T-cell (primary cell): Measurements from ENCODE around the gene TTC3. TPM values are rescaled to one million over a fixed set of nuclear protein-coding genes. Genes with fewer than 3 reads are reported as not detected.
A peak's percentile ranks its signal among the peaks of the same experiment; 100 is the strongest.
"Not testable (repeated sequence)": the region's sequence is repeated elsewhere in the genome, so short reads cannot be mapped to it uniquely, and the experiment has no call there.

ENCODE experiments used
- ATAC-seq, 4 experiments: fragments of 200-7000 bp in 3 of 4; fragments of 150-1000 bp in 1 of 4; cut with Tn5 transposase; replicated peaks in 1 of 4; 1 replicate in 3 of 4; 2 replicates in 1 of 4; pipeline ENCODE4 v1.10.0; 2021; ENCODE audit warnings: moderate library complexity in 3 of 4, mild to moderate bottlenecking in 2 of 4, moderate number of reproducible peaks in 1 of 4
- CTCF ChIA-PET, 2 donors: fragments of 300-600 bp; sonication (Branson Sonifier 250); formaldehyde crosslinking; loops; one replicate each; lab custom pipeline; 2022; ENCODE audit warnings: antibody characterized with exemption in 2 of 2; lab: Charles Lee
- POLR2A ChIA-PET, 2 donors: fragments of 300-600 bp; sonication (Branson Sonifier 250); formaldehyde crosslinking; loops; one replicate each; lab custom pipeline; 2022; ENCODE audit warnings: antibody characterized with exemption in 2 of 2; lab: Charles Lee
- DNase-seq, 35 experiments: peaks; one replicate each; pipeline versions ENCODE4 v3.0.0 to v3.0.0-alpha.2; 2013 to 2023
- H3K27ac ChIP-seq: one replicate; pipeline ENCODE4 v1.5.1; 2013; ENCODE audit warnings: low read length
- H3K27me3 ChIP-seq, 2 experiments: replicated peaks in 1 of 2; 1 replicate in 1 of 2; 2 replicates in 1 of 2; pipeline versions ENCODE4 v1.6.1 to v1.7.0; 2013; ENCODE audit warnings: low read length in 1 of 2, mixed read lengths in 1 of 2; ENCODE audit not compliant: control insufficient read depth in 2 of 2, insufficient read depth in 2 of 2; ENCODE audit errors: extremely low read depth in 1 of 2
- H3K36me3 ChIP-seq, 2 donors: 1 replicate in 1 of 2; 2 replicates in 1 of 2; pipeline versions ENCODE4 v1.6.1 to v1.7.0; 2013; ENCODE audit warnings: low read length in 1 of 2; ENCODE audit not compliant: control insufficient read depth in 2 of 2, insufficient read depth in 1 of 2; ENCODE audit errors: extremely low read depth in 1 of 2
- H3K4me1 ChIP-seq, 2 experiments: 1 replicate in 1 of 2; 2 replicates in 1 of 2; pipeline versions ENCODE4 v1.6.1 to v1.7.0; 2013; ENCODE audit warnings: low read length in 2 of 2, mixed read lengths in 1 of 2; ENCODE audit not compliant: insufficient read depth in 2 of 2, control insufficient read depth in 1 of 2; ENCODE audit errors: extremely low read depth in 1 of 2
- H3K4me3 ChIP-seq, 2 donors: 1 replicate in 1 of 2; 2 replicates in 1 of 2; pipeline versions ENCODE4 v1.5.1 to v1.7.0; 2013; ENCODE audit warnings: mild to moderate bottlenecking in 2 of 2, low read length in 1 of 2, moderate library complexity in 1 of 2; ENCODE audit not compliant: control insufficient read depth in 1 of 2; ENCODE audit errors: extremely low read depth in 1 of 2
- H3K9me3 ChIP-seq: 2 replicates; pipeline ENCODE4 v1.7.0; 2013
- H3K27ac Mint-ChIP-seq, 2 donors: one replicate each; pipeline ENCODE4 v1.8.0; 2020 to 2021; ENCODE audit warnings: mild to moderate bottlenecking in 2 of 2, mixed read lengths in 2 of 2
- H3K27me3 Mint-ChIP-seq, 2 donors: one replicate each; pipeline ENCODE4 v1.8.0; 2021 to 2022; ENCODE audit warnings: mixed read lengths in 2 of 2
- H3K36me3 Mint-ChIP-seq: one replicate; pipeline ENCODE4 v1.8.0; 2021; ENCODE audit warnings: mixed read lengths
- H3K4me1 Mint-ChIP-seq, 3 donors: one replicate each; pipeline ENCODE4 v1.8.0; 2020 to 2022; ENCODE audit warnings: mixed read lengths in 3 of 3, mild to moderate bottlenecking in 1 of 3
- H3K4me3 Mint-ChIP-seq, 3 donors: one replicate each; pipeline ENCODE4 v1.8.0; 2020 to 2022; ENCODE audit warnings: mild to moderate bottlenecking in 3 of 3, mixed read lengths in 3 of 3, moderate library complexity in 3 of 3
- H3K9me3 Mint-ChIP-seq, 3 donors: one replicate each; pipeline ENCODE4 v1.8.0; 2020 to 2022; ENCODE audit warnings: mixed read lengths in 3 of 3
- WGBS: methylation state at CpG from one replicate; pipeline ENCODE4 v1.1.5; 2013; ENCODE audit warnings: missing lambda C conversion rate; ENCODE audit not compliant: insufficient coverage; 5-methylcytosine and 5-hydroxymethylcytosine counted together
- total RNA-seq, 35 experiments: library from RNA in 6 of 35; stranded (reverse) in 6 of 35; fragments of 120-200 nt in 1 of 35; gene quantifications; one replicate each; pipeline versions ENCODE4 v1.2.1 to v1.2.4 and lab custom pipeline; 2013 to 2026

Gene TTC3
- total RNA-seq, 5 donors from 2014 or later (not counting 1 experiment from before 2014, with no cell fraction given): 125 to 153 (median 139) TPM

DNA sequence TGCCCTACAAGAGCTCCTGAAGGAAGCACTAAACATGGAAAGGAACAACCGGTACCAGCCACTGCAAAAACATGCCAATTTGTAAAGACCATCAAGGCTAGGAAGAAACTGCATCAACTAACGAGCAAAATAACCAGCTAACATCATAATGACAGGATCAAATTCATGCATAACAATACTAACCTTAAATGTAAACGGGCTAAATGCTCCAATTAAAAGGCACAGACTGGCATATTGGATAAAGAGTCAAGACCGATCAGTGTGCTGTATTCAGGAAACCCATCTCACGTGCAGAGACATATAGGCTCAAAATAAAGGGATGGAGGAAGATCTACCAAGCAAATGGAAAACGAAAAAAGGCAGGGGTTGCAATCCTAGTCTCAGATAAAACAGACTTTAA is 38.0 kb downstream of the TTC3 start:
- peak overlapping the region in 1 of 2 donors; percentile 39 for H3K27ac Mint-ChIP-seq
- H3K4me1 Mint-ChIP-seq: peaks cover 2 to 14% (median 6%) of the 10 kb centered on the region in 3 donors
- DNase-seq, H3K4me3 ChIP-seq, CTCF ChIA-PET, H3K4me3 Mint-ChIP-seq, H3K4me1 ChIP-seq, ATAC-seq, H3K9me3 ChIP-seq, POLR2A ChIA-PET, H3K27me3 Mint-ChIP-seq, H3K9me3 Mint-ChIP-seq, H3K27me3 ChIP-seq, H3K27ac ChIP-seq, H3K36me3 ChIP-seq: not testable (repeated sequence)
- 100% methylated on average over 2 of the region's 6 CpGs for whole genome bisulfite sequencing
- peaks cover 37% of the 10 kb centered on the region for H3K36me3 Mint-ChIP-seq

DNA sequence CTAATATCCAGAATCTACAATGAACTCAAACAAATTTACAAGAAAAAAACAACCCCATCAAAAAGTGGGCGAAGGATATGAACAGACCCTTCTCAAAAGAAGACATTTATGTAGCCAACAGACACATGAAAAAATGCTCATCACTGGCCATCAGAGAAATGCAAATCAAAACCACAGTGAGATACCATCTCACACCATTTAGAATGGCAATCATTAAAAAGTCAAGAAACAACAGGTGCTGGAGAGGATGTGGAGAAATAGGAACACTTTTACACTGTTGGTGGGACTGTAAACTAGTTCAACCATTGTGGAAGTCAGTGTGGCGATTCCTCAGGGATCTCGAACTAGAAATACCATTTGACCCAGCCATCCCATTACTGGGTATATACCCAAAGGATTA is 41.2 kb downstream of the TTC3 start:
- H3K4me3 Mint-ChIP-seq, H3K27ac ChIP-seq, POLR2A ChIA-PET, ATAC-seq, H3K27me3 Mint-ChIP-seq, DNase-seq, H3K27me3 ChIP-seq, H3K36me3 ChIP-seq, H3K9me3 ChIP-seq, H3K27ac Mint-ChIP-seq, H3K4me1 ChIP-seq, CTCF ChIA-PET, H3K4me3 ChIP-seq, H3K9me3 Mint-ChIP-seq: not testable (repeated sequence)
- Mint-ChIP-seq H3K4me1 (peaks cover 0 to 15% (median 10%) of the 10 kb centered on the region in 3 donors), H3K36me3 (peaks cover 23% of the 10 kb centered on the region)
- WGBS: no CpG with 5 or more reads among the region's 3 CpGs

DNA sequence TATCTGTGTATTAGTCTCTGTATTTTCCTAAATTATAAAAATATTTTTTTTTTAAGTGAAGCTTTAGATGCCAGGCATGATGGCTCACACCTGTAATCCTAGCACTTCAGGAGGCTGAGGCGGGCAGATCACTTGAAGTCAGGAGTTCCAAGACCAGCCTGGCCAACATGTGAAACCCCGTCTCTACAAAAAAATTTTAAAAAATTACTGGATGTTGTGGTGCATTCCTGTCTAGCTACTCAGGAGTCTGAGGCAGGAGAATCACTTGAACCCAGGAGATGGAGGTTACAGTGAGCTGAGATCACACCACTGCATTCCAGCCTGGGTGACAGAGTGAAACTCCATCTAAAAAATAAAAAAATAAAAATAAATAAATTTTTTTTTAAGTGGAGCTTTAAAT is 43.4 kb downstream of the TTC3 start:
- H3K27ac Mint-ChIP-seq, POLR2A ChIA-PET, H3K27ac ChIP-seq, H3K27me3 ChIP-seq, H3K9me3 ChIP-seq, H3K9me3 Mint-ChIP-seq, H3K4me1 ChIP-seq, ATAC-seq, CTCF ChIA-PET, H3K36me3 ChIP-seq, H3K4me3 Mint-ChIP-seq, H3K27me3 Mint-ChIP-seq, DNase-seq, H3K4me3 ChIP-seq: not testable (repeated sequence)
- Mint-ChIP-seq H3K4me1 (peaks cover 5 to 16% (median 14%) of the 10 kb centered on the region in 3 donors), H3K36me3 (peaks cover 26% of the 10 kb centered on the region)
- no CpG with 5 or more reads among the region's 2 CpGs for WGBS

DNA sequence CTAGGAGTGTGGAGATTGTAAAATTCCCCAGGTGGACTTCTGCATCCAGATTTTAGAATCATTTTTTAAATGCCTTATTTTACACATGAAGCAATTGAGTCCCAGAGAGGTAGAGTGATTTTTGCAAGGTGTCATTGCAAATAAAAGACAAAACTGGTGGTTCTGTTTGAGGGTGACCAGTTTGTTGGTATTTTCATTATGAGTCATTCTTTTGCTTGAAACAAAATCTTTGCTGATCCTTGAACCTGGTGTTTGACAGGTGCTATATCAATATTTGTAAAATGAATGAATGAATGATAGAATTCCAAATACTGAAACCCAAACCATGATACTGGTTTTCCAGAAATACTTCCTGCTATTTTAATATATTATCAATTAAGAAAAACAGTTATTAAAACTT is 44.1 kb downstream of the TTC3 start:
- H3K36me3 ChIP-seq: peaks cover 0 to 7% of the 10 kb centered on the region in 2 donors
- no peak for DNase-seq
- H3K36me3 Mint-ChIP-seq: peaks cover 26% of the 10 kb centered on the region
- no peaks in the 10 kb centered on the region for H3K27me3 Mint-ChIP-seq
- ChIA-PET CTCF (no interaction called here), POLR2A (interaction anchor here in 1 of 2 donors (0.7 kb wide), 1 partner anchor 145 kb away, joined by 12 read pairs; no protein-coding TSS in a partner anchor)
- no peaks in the 10 kb centered on the region for H3K9me3 Mint-ChIP-seq
- no peak overlapping the region for H3K4me3 Mint-ChIP-seq
- ATAC-seq: no peak
- no peak overlapping the region for H3K4me3 ChIP-seq
- no peak overlapping the region for H3K27ac ChIP-seq
- H3K9me3 ChIP-seq: no peaks in the 10 kb centered on the region
- H3K27me3 ChIP-seq: no peaks in the 10 kb centered on the region
- peaks cover 5 to 16% (median 14%) of the 10 kb centered on the region in 3 donors for H3K4me1 Mint-ChIP-seq
- no peak overlapping the region for H3K27ac Mint-ChIP-seq
- H3K4me1 ChIP-seq: no peaks in the 10 kb centered on the region

DNA sequence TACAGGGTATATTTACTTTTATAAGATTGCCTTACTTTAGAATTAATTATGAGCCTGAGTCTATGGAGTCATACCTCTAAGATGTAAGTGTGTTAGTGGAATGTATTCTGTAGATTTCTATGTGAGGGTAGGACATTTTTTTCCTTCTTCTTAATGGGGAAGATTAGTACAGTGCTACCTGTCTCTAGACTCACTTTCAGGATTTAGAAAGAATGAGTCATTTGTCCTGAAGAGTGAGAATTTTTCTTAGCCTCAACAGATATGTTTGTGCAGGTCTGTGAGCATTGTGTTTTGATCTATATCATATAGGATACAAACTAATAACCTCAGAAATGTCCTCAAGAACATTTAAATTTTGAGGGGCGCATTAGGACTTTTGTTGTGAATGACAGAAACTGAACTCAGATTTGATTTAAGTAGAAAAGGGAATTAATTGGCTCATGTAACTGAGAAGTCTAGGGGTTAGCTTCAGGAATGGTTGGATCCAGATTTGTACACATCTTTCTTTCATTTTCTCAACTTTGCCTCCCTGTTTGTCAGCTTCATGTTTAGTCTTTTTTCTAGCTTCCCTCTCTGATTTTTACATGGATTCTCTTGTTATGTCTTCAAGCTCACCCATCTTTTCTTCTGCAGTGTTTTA is 45.3 kb downstream of the TTC3 start:
- CTCF ChIA-PET: no interaction called here
- no peak overlapping the region for H3K27ac ChIP-seq
- DNase-seq: no peak
- no peaks in the 10 kb centered on the region for H3K27me3 Mint-ChIP-seq
- no peak overlapping the region for H3K4me3 ChIP-seq
- peak overlapping the region; percentile 19 to 56 for H3K27ac Mint-ChIP-seq
- H3K9me3 Mint-ChIP-seq: no peaks in the 10 kb centered on the region
- H3K36me3 ChIP-seq: peaks cover 0 to 9% of the 10 kb centered on the region in 2 donors
- H3K9me3 ChIP-seq: no peaks in the 10 kb centered on the region
- peaks cover 5 to 16% (median 14%) of the 10 kb centered on the region in 3 donors for H3K4me1 Mint-ChIP-seq
- no peaks in the 10 kb centered on the region for H3K4me1 ChIP-seq
- POLR2A ChIA-PET: no interaction called here
- ATAC-seq: no peak
- no CpG with 5 or more reads among the region's 1 CpG for WGBS
- H3K27me3 ChIP-seq: no peaks in the 10 kb centered on the region
- peaks cover 34% of the 10 kb centered on the region for H3K36me3 Mint-ChIP-seq
- no peak overlapping the region for H3K4me3 Mint-ChIP-seq

DNA sequence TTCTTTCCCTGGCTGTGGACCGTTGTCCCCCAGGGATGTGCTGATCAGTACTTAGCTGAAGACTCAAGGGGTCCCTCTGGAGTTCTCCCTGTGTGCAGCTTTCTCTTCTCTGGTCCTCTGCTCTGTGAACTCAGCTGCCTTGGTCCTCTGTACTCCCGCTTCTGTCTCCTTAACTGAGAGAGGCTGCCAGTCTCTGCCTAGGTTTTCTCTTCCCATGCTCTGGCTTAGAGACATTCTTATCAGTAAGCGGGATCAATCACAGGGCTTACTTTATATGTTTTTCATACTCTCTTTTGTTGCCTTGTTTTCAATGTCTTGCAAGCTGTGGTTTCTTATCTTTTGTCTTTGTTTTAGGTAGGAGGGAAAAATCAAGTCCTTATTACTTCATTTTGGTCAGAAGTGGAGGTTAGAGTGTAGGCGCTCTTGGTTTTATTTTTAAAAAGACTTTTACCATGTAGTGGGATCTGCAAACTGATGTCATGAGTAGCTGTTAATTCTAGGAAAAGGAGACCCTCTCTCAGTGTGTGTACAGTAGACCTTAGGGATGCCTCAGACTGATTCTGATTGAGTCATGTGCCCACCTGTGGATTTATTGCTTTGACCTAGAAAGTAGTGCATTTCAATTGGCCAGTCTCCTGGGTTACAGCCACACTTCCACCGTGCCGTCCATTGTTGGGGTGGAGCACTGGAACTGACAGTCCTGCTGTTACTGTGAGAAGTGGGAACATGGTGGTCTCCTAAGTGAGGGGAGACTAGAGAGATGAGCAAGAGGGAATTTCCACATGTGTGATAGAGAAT is 46.6 kb downstream of the TTC3 start:
- Mint-ChIP-seq H3K9me3 (no peaks in the 10 kb centered on the region), H3K36me3 (peaks cover 32% of the 10 kb centered on the region), H3K4me3 (no peak overlapping the region), H3K4me1 (peaks cover 5 to 16% (median 14%) of the 10 kb centered on the region in 3 donors), H3K27ac (peak overlapping the region; percentile 7 to 19), H3K27me3 (no peaks in the 10 kb centered on the region)
- ChIA-PET POLR2A (no interaction called here), CTCF (no interaction called here)
- H3K4me3 ChIP-seq: no peak overlapping the region
- ATAC-seq (no peak), DNase-seq (no peak)
- H3K4me1 ChIP-seq: no peaks in the 10 kb centered on the region
- H3K27me3 ChIP-seq: no peaks in the 10 kb centered on the region
- WGBS: 91% methylated on average over 4 of the region's 6 CpGs
- H3K9me3 ChIP-seq: no peaks in the 10 kb centered on the region
- peaks cover 0 to 15% of the 10 kb centered on the region in 2 donors for H3K36me3 ChIP-seq
- no peak overlapping the region for H3K27ac ChIP-seq
